Gastroesophageal sphincter (tissue), 3 donors: ENCODE measurements around the gene KRTAP29-1.

Experiments used
- POLR2A ChIP-seq, 2 donors: fragments of 450-650 bp; IDR thresholded peaks; one replicate each; pipeline ENCODE4 v1.6.1; 2017; ENCODE audit warnings: antibody characterized with exemption in 2 of 2, mild to moderate bottlenecking in 2 of 2, moderate library complexity in 1 of 2
- POLR2AphosphoS5 ChIP-seq: sonication (generic); formaldehyde crosslinking; IDR thresholded peaks from one replicate; pipeline ENCODE4 v1.6.1; 2017; ENCODE audit warnings: antibody characterized with exemption
- TF ChIP-seq, protein P1 (sequence below), 4 experiments: fragments of 200-600 bp in 2 of 4; fragments of 450-650 bp in 2 of 4; sonication (generic) in 1 of 4; IDR thresholded peaks; one replicate each; pipeline ENCODE4 v1.5.1; 2017 to 2019; ENCODE audit warnings: antibody characterized with exemption in 4 of 4, mild to moderate bottlenecking in 2 of 4, moderate library complexity in 2 of 4

DNA sequence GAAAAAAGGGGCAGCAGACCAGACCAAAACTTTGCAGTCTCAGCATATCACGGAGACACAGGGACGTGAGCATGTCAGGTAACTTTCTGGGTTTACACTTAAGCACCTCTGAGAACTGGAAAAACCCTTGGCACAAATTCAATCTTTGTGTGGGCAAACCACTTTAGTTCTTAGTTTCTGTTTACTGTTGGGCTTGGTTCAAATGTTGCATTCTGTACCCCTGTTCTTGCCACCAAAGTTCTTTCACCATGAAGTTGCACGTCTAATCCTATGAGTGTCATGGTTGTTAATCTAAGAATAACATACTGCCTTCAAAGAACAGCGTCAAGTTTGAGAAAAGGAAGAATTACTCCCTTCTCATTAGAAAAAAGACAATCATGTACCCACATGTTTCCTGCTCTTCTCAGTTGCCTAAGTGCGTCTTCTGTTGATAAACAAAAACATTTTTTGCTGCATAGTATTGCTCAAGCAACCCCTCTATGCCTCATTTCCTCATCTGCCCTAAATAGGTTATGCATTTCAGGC, 36.4 kb upstream of the KRTAP29-1 start:
- TF ChIP-seq, protein P1, sequence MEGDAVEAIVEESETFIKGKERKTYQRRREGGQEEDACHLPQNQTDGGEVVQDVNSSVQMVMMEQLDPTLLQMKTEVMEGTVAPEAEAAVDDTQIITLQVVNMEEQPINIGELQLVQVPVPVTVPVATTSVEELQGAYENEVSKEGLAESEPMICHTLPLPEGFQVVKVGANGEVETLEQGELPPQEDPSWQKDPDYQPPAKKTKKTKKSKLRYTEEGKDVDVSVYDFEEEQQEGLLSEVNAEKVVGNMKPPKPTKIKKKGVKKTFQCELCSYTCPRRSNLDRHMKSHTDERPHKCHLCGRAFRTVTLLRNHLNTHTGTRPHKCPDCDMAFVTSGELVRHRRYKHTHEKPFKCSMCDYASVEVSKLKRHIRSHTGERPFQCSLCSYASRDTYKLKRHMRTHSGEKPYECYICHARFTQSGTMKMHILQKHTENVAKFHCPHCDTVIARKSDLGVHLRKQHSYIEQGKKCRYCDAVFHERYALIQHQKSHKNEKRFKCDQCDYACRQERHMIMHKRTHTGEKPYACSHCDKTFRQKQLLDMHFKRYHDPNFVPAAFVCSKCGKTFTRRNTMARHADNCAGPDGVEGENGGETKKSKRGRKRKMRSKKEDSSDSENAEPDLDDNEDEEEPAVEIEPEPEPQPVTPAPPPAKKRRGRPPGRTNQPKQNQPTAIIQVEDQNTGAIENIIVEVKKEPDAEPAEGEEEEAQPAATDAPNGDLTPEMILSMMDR (IDR thresholded peaks at IDR 0.05): no peak
- no peak for TF ChIP-seq POLR2A (IDR thresholded peaks at IDR 0.05)
- no peak for TF ChIP-seq POLR2AphosphoS5
